Loucy (cell line): Measurements from ENCODE around the gene RSRC1.

Experiments used
- CTCF ChIP-seq: fragments of 200-600 bp; sonication (generic); conservative IDR thresholded peaks from 2 replicates; pipeline ENCODE4 v1.5.1; 2014; ENCODE audit warnings: mild to moderate bottlenecking, antibody characterized with exemption, low read length
- EZH2phosphoT487 ChIP-seq: fragments of 200-600 bp; IDR thresholded peaks from 2 replicates; pipeline ENCODE4 v1.6.1; 2018; ENCODE audit warnings: antibody characterized with exemption, mild to moderate bottlenecking, moderate library complexity, borderline replicate concordance

DNA sequence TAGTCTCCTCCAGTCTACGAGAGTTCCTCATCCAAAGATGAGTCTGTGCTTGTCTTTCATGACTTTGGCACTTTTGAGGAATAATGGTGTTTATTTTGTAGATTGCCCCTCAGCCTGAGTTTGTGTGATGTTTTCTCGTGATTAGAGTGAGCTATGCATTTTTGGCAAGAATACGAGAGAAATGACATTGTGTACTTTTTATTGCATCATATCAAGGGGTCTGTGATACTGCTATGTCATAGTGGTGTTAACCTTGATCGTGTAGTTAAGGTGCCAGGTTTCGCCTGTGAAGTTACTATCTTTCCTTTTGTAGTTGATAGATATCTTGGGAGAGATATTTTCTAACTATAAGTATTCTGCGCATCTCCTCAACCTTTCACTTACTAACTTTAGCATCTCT lies 18.9 kb downstream of the RSRC1 start:
- TF ChIP-seq CTCF (no peak), EZH2phosphoT487 (no peak)
